ENCODE measurements around the gene ADGRV1. TPM values are rescaled to one million over a fixed set of nuclear protein-coding genes. Genes with fewer than 3 reads are reported as not detected.

Gene ADGRV1, protein sequence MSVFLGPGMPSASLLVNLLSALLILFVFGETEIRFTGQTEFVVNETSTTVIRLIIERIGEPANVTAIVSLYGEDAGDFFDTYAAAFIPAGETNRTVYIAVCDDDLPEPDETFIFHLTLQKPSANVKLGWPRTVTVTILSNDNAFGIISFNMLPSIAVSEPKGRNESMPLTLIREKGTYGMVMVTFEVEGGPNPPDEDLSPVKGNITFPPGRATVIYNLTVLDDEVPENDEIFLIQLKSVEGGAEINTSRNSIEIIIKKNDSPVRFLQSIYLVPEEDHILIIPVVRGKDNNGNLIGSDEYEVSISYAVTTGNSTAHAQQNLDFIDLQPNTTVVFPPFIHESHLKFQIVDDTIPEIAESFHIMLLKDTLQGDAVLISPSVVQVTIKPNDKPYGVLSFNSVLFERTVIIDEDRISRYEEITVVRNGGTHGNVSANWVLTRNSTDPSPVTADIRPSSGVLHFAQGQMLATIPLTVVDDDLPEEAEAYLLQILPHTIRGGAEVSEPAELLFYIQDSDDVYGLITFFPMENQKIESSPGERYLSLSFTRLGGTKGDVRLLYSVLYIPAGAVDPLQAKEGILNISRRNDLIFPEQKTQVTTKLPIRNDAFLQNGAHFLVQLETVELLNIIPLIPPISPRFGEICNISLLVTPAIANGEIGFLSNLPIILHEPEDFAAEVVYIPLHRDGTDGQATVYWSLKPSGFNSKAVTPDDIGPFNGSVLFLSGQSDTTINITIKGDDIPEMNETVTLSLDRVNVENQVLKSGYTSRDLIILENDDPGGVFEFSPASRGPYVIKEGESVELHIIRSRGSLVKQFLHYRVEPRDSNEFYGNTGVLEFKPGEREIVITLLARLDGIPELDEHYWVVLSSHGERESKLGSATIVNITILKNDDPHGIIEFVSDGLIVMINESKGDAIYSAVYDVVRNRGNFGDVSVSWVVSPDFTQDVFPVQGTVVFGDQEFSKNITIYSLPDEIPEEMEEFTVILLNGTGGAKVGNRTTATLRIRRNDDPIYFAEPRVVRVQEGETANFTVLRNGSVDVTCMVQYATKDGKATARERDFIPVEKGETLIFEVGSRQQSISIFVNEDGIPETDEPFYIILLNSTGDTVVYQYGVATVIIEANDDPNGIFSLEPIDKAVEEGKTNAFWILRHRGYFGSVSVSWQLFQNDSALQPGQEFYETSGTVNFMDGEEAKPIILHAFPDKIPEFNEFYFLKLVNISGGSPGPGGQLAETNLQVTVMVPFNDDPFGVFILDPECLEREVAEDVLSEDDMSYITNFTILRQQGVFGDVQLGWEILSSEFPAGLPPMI (N-terminal part only)
- total RNA-seq = 0.13 and 0.25 TPM in 2 replicates

DNA sequence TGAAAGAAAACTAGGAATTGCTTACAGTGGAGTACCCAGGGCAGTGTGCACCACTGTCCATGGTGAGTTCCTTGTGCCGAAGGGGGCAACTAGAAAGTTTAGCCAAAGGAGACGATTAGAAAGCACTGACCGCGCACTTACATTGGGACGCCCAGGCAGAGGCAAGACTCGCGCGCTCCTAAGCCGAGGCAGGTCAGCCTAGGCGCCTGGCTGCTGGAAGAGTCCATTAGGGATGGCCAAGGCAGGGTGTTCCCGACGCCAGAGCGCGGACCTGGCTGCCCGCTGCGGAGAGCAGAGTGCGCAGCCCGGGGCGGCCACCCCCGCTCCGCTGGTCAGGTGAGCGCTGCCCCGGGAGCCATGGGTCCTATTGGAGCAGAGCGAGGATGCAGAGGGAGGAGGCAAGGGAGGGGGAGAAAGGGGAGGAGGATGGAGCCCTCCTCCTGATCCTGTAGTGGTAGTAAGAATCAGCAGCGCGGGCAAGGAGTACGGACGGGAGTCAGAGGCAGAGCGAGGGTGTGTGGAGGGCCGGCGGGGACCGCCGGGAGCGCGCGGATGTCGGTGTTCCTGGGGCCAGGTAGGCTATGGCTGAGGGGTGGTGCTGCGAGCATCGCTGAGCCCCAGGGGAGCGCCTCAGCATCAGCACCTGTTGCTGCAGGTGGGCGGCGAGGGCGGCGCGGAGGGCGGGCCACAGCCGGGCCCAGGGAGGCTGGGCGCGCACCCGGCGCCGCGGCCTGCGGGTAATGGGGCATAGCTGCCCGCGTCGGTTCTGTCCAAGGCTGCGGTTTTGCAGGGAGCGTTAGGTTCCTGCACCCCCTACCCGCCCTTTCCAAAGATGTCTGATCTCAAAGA lies at the start of gene ADGRV1:
TSS of gene ADGRV1 (plus strand) at position 454 of the 849 bp plus-strand sequence. CDS start at position 553, 99 bp downstream.
- peak in 1 of 2 donors; percentile 41 for DNase-seq (ENCODE audit: low read depth in 2 of 2)

DNA sequence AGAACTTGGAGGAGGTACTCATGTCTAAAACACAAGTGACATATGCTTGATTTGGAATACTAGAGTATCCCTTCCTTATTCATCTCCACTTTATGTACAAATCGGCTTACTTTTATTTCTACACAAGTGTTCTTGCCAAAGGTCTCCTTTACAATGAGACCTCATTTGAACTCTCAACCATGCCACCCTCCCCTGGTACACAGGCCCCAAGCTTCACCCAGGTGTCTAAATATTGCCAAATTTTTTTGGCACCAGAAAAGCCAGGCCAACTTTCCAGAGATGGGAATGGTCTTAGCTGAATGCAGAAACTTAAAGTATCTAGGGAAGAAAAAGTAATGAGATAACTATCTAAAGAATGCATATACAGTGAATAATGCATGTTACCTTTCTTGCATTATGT lies 48.2 kb upstream of the ADGRV1 start:
- DNase-seq (ENCODE audit: low read depth in 2 of 2) = no peak

DNA sequence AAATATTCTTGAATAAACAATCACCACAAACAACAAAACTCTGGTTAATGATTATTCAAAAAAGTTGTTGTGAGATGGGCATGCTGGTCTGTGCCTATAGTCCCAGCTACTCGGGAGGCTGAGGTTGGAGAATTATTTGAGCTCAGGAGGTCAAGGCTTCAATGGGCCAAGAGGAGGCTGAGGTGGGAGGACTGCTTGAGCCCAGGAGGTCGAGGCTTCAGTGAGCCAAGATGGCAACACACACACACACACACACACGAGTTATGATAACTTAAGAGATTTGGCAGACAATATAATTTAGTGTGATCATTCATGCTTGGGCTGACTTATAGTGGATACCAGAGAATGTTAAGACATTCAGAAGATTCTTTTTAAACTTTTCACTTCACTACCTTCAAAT lies 44.1 kb upstream of the ADGRV1 start:
- no peak for DNase-seq (ENCODE audit: low read depth in 2 of 2)

DNA sequence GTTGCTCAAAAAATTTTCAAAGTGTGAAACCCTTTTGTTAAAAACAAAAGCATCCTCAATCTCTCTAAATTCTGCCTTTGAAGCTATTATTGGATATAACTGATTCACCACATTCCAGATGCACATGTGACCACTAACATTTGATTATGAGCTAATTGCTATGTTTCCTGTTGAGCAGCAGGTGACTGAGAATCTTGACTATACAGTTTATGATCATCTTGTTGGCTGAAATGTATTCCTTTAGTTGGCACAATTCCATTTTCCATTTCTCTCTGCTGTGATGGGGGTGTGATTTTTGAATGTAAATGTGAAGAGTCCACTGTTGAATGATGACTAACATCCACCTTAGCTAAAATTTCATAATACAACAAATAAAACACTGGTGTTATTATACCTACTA lies 39.9 kb upstream of the ADGRV1 start:
- peak in 1 of 2 donors; percentile 76 for DNase-seq (ENCODE audit: low read depth in 2 of 2)

DNA sequence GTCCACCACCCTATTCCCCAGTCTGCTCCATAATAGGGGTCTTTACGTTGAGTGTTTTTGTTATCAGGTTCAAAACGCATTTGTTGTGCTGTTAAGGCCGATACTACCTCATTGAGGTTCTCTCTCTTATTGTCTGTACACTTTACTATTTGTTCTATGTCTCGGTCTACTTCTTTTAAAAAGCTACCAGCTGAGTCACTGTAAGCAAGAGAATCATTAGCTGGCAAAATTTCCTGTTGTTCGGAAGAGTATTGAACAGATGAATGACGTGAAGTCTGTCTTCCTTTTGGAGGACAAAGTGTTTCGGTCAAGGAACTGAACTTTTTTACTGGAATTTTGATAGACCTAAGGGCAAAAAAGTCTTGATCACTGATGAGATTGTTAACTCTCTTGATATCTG lies 39.5 kb upstream of the ADGRV1 start:
- peak in 1 of 2 donors; percentile 70 for DNase-seq (ENCODE audit: low read depth in 2 of 2)

DNA sequence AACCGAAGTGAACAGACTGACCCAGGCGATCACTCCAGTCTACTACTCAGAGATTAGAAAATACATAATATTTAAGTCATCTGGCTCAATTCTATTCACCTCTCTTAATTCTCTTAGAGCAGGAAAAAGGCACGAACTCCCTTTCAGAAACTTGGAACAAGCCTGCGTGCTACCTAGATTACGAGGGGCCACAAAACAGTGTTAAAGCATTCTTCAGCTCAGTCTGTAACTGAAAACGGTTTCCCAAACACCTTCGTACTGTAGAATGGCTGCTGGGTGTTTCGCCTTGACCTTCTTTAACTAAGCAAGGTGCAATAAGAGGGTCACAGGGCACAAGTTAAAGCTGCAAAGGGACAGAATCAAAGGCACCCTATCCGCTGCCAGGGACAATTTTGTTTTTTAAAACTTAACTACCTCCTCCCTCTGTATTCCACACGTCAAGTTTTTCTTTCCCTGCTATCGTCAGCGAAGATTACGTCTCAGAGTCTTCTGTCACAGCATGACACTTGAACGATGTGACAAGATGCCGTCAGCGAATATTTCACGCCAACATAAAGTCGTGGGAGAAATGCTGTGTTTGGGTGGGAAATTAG lies 29.9 kb upstream of the ADGRV1 start:
- DNase-seq (ENCODE audit: low read depth in 2 of 2) = peak in 1 of 2 donors; percentile 25

DNA sequence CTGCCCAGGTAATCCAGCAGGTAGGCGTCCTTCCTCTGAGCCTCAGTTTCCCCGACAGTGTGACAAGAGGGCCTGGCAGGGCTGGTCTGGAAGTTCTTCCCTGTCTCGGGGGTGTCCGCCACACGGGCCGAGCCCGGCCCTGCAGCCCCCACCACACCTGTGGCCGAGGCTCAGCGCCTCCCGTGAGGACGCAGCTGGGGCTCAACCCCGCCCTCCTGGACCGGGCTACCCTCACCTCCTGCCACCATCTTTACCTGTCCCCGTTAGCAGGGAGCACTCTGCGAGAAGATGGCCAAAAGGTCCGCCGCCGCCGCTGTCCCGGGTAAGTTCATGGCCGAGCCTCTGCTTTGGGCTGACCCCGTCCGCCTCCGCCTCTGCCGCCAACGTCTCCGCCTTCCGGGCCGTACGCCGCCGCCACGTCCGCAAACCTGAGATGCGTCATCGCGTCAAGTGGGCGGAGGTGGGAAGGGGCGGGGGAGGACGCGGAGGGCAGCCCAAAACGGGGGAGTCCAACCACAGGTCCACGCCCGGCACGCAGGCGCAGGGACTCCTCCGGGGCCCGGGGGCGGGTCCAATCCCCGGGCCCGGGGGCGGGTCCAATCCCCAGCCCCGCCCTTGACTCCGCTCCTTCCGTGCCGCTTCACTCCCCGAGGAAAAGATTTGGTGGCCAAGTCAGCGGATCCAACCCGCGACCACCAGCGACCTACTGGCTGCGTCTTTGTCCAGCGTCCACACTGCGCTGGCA lies 29.2 kb upstream of the ADGRV1 start, which contains the start of gene LYSMD3:
TSS of gene LYSMD3 (minus strand) at position 391 of the 745 bp plus-strand sequence. CDS start 4,295 bp downstream, outside the sequence.
- peak; percentile 89 to 97 for DNase-seq (ENCODE audit: low read depth in 2 of 2)

DNA sequence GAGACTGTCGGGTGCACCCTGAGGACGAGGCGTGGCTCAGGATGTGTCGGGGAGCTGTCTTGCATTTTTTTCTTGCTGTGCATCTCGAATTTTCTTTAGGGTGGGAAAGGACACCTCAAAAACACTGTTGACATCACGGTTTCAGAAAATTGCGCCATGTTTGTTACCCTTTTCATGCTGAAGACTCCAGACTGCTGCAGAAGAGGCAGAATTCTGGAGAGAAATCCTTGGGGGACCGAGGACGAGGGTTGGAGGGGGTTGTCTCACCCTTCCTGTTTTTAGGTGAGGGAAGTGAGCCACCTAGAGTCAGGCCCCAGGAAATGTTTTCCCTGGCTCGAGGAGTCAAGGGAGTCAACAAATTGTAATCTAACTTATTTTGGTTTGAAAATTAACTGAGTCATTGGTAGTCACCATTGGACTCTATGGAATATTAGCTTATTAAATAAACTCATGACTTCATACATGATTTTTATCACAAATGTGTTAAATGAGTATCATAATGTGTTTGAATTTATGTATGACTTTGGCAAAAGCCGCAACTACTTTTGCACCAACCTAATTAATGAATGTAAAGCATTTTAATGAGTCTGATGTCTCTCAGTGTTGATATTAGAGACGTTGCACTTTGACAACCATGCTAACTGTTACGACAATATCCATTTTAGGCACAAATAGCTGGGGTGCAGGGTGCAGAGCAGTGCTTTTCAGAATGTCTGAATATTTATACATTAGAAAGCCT lies 28.5 kb upstream of the ADGRV1 start:
- DNase-seq (ENCODE audit: low read depth in 2 of 2) = peak; percentile 48 to 80

DNA sequence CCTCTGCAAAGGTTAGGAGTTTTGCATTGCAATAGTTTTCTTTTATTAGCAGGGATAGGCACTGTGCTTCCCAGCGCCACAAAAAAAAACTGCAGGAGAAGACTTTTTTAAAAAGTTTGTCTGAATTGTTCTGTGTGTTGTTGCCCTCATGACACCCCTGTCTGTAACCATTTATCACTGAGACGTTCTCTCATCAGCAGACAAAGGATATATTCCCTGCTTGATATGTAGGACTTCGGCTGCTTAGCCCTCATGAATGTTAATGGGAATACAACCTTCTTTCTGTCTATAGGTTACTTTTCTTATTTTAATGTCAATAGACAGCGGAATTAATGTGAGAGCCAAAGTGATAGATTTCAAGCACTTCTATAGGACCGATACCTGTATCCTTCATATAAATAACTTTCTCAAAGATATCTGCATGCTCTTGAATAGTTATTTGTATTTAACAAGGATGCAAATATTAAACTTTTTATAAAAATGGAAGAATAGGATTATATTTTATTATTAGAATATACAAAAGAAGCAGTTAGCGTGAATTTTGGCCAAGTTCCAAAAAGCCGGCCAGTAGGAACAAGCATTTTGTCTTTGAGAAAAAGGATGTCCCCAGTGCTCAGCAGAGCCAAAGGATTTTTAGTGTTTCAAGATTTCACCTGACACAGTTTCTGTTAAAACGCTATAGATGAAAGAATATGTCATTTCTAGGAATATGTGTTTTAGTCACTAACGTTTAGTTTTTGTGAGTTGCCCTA lies 27.7 kb upstream of the ADGRV1 start:
- DNase-seq (ENCODE audit: low read depth in 2 of 2) = no peak

DNA sequence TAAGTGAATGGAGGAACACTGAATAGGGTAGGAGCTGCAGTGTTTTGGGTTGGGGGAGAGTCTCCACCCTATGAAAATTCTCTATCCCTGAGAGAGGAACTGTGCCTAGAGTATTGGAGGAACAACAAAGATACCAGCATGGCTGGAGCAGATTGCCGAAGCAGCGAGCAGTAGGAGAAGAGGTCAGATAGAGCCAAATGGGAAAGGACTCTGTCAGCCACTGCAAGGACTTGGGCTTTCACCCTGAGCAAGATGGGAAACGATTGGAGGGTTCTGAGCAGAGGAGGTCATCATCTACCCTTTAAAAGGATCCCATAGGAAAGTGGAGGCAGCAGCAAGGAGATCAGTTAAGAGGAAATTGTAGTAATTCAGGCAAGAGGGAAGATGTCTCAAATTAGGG lies 24.8 kb upstream of the ADGRV1 start:
- DNase-seq (ENCODE audit: low read depth in 2 of 2) = no peak

DNA sequence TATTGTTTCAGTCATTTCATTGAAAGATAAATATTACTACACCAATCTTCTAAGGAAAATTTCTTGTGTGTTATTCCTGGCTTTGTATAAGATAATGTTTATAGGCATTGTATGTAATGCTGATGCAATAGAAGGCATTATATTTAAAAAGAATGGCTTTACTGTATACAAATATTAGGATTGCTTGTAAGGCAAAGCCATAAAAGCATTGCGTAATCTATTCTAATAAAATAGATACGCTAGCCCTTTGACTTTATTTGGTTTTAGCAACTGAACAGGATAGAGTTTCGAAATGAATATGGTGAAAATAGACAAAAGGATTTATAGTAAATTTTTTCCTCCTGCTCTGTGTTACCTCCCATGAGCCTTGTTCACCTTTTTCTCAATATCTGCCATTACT lies 23.7 kb upstream of the ADGRV1 start:
- no peak for DNase-seq (ENCODE audit: low read depth in 2 of 2)

DNA sequence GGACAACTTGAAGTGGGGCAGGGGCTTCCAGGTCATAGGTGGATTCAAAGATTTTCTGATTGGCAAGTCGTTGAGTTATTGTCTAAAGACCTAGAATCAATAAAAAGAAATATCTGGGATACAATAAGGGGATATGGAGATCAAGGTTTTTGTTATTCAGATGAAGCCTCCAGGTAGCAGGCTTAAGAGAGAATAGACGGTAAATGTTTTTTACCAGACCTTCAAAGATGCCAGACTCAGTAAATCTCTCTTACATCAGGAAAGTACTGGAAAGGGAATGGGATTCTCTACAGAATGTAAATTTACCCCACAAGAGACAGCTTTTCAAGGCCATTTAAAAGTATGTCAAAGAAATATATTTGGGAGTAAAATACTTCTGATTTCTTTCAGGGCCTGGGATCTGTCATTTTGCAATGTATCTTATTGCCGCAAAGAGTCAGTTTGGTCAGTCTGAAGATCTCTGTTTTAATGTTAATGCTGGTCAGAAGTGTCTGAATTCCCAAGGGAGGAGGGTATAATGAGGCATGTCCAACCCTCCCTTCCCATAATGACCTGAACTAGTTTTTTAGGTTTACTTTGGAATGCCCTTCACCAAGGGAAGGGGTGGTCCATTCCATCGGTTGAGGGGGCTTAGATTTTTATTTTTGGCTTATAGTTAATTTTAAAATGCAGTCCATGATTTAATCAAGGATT lies 15.6 kb upstream of the ADGRV1 start:
- DNase-seq (ENCODE audit: low read depth in 2 of 2) = no peak

DNA sequence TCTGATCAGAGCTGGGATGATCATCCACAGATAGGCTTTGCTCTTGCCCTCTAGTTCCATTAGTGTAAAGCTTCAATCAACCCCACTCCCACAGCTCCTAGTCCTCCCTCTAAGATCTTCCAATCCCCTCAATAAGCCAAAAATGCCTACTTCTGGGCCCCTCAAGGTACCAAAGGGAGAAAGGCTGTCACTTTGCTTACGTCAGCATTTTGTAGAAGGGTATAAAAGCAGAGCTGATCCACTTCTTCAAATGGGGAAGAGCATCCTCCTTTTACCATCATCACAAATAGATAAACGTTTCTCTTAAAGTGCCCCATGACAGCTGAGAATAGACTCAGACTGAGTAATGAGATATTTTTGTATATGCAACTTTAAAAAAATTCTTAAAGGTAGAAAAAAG lies 13.1 kb upstream of the ADGRV1 start:
- no peak for DNase-seq (ENCODE audit: low read depth in 2 of 2)

DNA sequence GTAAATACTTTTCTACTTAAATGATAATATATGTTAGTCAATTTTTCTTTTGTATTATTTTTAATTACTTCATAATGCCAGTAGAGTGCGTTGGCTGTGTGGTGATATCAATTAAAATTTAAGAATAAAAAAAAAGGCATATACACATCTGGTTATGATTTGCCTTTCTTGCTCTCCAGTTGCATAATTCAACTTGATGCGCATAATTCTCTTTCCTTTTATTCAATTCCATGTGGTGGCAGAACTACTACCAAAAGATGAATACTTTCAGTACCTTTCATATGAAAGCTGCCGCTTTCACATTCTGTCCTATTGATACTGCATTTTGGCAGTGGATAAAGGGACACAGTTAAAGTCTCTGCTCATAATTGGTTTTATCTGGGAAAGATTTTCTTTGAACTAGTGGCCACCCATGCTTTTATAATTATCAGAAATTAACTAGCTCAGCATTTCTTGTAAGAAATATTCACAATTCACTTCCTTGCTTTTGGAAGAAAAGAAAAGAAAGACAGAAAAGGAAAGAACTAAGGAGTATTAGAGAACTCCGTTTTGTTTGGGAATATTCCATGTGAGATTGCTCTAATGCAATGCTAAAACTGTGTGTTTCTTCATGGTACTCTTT lies 12.3 kb upstream of the ADGRV1 start:
- DNase-seq (ENCODE audit: low read depth in 2 of 2) = no peak

DNA sequence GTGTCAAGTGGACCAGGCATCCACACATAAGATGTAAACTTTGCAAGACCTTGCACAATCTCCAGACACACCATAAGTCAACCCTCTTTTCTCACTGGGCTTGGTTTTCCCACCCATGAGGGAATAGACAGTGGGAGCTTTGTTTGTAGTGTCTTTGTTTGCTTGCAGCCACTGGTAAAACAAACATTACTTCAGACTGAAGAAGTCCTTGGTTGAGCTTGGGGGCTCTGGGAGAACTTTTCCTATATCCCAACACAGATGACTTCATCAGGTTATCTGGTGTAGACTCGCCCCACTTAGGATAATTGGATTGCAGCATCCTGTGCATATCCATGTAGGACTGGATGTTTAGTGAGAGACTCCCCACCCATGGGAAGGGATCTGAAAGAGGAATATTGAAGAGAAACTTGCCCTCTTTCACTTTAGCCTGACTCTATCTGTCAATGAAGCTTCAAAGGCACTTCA lies 11.5 kb upstream of the ADGRV1 start:
- DNase-seq (ENCODE audit: low read depth in 2 of 2) = no peak

DNA sequence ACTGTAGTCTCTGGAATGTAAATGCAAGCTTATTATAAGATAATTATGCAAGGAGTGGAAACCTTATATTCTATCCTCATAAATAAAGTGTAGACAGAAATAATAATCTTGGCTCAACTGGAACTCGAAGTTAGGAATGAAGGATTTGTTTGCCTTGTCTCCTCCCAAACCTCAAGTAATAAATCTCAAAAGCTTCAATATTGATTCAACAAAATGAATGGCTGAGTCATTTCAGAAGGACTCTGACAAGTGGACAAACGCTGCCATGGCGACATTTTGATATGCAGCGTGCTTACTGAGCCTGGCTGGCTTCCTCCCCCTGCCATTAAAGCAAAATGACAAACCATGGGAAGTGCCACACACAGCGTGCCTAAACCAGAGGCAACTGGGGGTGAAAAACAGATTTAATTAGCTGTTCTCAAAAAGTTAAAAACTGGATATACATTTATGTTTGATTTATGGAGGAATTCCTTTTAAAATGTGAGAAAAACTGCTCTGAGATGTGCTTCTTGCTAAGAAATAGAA lies 10.5 kb upstream of the ADGRV1 start:
- peak in 1 of 2 donors; percentile 8 for DNase-seq (ENCODE audit: low read depth in 2 of 2)
